IPS-18a (cell line): ENCODE measurements around the gene SOBP.

Experiments used
- H3K27ac ChIP-seq: one replicate; pipeline ENCODE4 v1.5.1; 2013; ENCODE audit warnings: low read length
- H3K27me3 ChIP-seq: one replicate; pipeline ENCODE4 v1.6.1; 2013; ENCODE audit warnings: mild to moderate bottlenecking, low read length; ENCODE audit not compliant: control insufficient read depth, insufficient read depth
- H3K36me3 ChIP-seq: one replicate; pipeline ENCODE4 v1.6.1; 2013; ENCODE audit warnings: low read depth, low read length; ENCODE audit not compliant: control insufficient read depth
- H3K4me1 ChIP-seq: one replicate; pipeline ENCODE4 v1.6.1; 2013; ENCODE audit warnings: low read depth, low read length; ENCODE audit not compliant: control insufficient read depth
- H3K4me3 ChIP-seq: one replicate; pipeline ENCODE4 v1.5.1; 2013; ENCODE audit warnings: low read length
- H3K9ac ChIP-seq: one replicate; pipeline ENCODE4 v1.6.1; 2013; ENCODE audit warnings: mild to moderate bottlenecking, low read length, moderate library complexity
- H3K9me3 ChIP-seq: one replicate; pipeline ENCODE4 v1.6.1; 2013; ENCODE audit warnings: low read depth, low read length; ENCODE audit not compliant: control insufficient read depth

Gene SOBP

DNA sequence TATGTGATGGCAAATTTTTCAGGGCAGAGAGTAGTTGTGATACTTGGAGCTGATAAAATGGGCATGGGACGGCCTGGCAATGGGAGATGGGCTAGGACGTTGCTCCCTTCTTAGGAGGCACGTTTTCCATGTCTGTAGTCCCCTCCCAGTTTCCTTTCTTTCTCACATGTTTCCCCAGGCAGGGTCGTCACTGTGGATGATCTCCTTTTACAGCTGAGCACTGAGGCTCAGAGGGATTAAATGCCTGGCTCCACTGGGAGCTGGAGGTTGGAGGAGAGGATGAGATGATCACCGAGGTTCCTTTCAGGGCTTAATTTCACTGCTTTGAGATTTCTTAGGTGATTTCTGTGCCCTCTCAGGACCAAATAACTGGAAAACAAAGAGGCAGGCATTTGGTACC, 136.7 kb downstream of the SOBP start:
- peaks cover 17% of the 10 kb centered on the region for H3K4me1 ChIP-seq

DNA sequence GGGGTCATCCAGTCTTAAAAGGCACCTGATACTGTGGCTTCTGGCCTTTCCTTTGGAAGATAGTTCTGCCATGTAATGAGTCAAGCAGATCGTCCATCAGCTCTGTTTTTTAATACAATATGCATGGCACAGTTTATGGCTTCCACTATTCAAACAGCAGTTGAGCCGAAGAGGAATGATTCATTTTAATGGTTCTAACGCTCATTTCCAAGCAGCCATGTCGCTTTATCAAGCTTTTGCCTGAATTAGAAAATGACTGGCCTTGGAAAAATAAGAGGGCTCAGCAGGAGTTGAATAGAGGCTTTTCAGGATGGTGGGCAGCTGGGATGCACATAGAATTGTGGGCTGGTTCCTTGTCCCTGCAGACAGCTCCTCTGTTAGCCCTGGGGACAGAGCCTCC, 138.1 kb downstream of the SOBP start:
- H3K27me3 ChIP-seq: no peaks in the 10 kb centered on the region
- H3K9ac ChIP-seq: no peak overlapping the region
- peaks cover 14% of the 10 kb centered on the region for H3K4me1 ChIP-seq
- no peaks in the 10 kb centered on the region for H3K36me3 ChIP-seq
- H3K4me3 ChIP-seq: no peak overlapping the region
- H3K27ac ChIP-seq: no peak overlapping the region
- no peaks in the 10 kb centered on the region for H3K9me3 ChIP-seq

More for the DNA sequence above, 136.7 kb downstream of the SOBP start:
- H3K9me3 ChIP-seq: no peaks in the 10 kb centered on the region
- H3K4me3 ChIP-seq: no peak overlapping the region
- no peak overlapping the region for H3K9ac ChIP-seq
- no peaks in the 10 kb centered on the region for H3K36me3 ChIP-seq
- H3K27me3 ChIP-seq: no peaks in the 10 kb centered on the region
- no peak overlapping the region for H3K27ac ChIP-seq

DNA sequence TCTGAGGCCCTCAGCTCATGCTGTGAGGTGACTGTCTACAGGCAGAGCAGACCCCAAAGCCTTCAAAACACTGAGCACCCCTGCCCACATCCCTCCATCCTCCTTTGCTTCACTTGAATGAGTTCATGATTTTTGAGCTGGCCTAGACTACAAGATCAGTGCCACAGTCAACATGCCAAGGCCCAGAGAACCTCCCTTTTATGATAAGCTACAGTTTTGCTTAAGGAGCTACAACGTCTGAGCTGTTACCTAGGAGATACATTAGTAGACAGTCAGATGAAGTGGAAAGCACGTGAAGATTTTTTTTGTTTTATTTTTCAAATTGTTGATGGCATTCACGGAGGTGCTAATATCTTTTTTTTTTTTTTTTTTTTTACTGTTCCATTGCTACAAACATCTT, 139.0 kb downstream of the SOBP start:
- Histone ChIP-seq H3K27me3 (peaks cover 7% of the 10 kb centered on the region), H3K36me3 (no peaks in the 10 kb centered on the region), H3K4me3 (no peak overlapping the region), H3K9me3 (no peaks in the 10 kb centered on the region), H3K9ac (no peak overlapping the region), H3K4me1 (peaks cover 14% of the 10 kb centered on the region), H3K27ac (no peak overlapping the region)

DNA sequence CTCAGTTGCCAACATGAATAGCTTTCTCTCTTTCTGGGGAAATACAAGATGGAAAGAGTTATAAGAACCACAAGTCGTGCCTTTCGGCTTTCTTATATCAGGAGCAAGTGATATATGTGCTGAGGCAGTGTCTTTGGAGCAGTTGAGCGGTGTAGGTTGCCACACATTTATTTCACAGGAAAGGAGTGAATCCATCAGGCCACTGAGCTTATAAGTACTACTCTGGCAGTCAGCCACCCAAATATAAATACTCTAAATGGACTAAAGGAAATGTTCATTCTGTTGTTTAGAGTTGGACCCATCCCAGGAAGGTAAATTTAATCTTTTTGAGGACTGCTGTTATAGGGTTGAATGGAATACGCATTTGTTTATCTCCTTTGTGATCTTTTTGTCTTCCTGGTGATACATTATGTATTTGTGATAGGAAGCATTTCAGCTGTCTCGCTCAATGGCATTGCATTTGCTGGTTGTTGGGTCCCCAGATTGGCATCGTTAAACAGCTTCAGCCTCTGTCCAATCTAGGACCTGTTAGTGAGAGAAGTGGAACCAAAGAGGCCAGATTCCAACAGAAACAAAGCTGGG, 139.7 kb downstream of the SOBP start:
- Histone ChIP-seq H3K9me3 (no peaks in the 10 kb centered on the region), H3K36me3 (no peaks in the 10 kb centered on the region), H3K27ac (no peak overlapping the region)

DNA sequence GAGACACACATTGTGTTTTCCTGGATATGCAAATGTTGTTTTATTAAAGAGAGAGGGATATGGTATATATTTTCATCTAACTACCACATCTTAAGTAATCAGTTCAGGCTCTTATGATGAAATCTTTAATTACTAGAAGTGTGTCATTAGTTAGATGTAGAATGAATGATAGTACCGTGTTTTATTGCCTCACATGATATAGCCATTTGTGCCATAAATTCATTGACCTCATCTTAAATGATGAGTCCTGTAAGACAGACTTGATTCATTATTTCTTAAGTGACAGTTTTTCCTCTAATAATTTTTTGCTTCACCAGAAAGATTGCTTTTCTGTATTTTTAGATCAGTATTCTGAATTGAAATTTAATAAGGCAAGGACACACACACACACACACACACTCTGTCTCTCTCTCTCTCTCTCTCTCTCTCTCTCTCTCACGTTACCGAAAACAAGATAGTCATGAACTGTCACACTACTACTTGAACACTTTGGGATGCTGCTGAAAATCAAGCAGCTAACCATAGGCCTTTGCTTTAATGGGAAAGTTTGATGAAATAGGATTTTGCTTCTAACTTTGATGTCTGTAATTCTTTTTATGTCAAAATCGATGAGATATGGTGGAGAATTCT, 140.5 kb downstream of the SOBP start:
- H3K9ac ChIP-seq: no peak overlapping the region
- peaks cover 16% of the 10 kb centered on the region for H3K27me3 ChIP-seq
- H3K27ac ChIP-seq: no peak overlapping the region
- peaks cover 12% of the 10 kb centered on the region for H3K4me1 ChIP-seq
- no peaks in the 10 kb centered on the region for H3K36me3 ChIP-seq
- H3K4me3 ChIP-seq: no peak overlapping the region
- no peaks in the 10 kb centered on the region for H3K9me3 ChIP-seq

More for the DNA sequence above, 139.7 kb downstream of the SOBP start:
- Histone ChIP-seq H3K27me3 (peaks cover 11% of the 10 kb centered on the region), H3K4me1 (peaks cover 12% of the 10 kb centered on the region), H3K9ac (no peak overlapping the region), H3K4me3 (no peak overlapping the region)

DNA sequence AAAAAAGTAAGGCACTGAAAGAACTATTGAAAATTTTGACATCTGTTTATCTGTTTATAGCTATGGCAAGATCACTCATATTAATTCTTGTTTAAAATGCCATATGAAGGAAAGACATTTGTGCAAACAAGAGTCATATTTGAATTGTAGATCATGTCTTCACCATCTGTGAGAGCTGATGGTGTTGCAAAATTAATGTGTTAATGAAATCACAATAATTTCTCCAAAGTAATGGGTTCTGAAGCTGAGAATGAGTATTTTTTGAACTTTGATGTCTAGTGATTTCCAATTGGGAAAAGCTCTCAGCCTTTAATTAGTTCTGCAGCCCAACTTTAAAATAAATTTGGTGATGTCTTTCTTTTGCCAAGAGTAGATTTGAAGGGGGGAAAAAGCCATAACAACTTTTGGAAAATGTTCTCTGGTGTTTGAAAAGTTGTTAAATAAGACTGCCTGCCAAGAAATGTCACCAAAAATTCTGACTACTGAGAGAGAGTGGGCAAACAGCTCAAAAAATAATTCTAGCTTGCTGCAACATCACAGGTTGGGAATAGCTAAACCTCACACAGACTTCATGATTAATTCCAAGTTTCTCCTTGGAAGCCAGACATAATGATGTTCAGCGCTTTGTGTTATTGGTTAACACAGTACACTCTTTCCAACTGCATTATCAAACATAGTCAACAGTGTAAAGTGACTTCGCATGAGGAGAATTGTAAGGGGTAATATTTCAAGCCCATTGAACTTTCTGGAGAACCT, 142.6 kb downstream of the SOBP start:
- Histone ChIP-seq H3K9ac (no peak overlapping the region), H3K27me3 (peaks cover 22% of the 10 kb centered on the region), H3K36me3 (no peaks in the 10 kb centered on the region), H3K27ac (no peak overlapping the region), H3K4me1 (peaks cover 10% of the 10 kb centered on the region), H3K9me3 (no peaks in the 10 kb centered on the region), H3K4me3 (no peak overlapping the region)

DNA sequence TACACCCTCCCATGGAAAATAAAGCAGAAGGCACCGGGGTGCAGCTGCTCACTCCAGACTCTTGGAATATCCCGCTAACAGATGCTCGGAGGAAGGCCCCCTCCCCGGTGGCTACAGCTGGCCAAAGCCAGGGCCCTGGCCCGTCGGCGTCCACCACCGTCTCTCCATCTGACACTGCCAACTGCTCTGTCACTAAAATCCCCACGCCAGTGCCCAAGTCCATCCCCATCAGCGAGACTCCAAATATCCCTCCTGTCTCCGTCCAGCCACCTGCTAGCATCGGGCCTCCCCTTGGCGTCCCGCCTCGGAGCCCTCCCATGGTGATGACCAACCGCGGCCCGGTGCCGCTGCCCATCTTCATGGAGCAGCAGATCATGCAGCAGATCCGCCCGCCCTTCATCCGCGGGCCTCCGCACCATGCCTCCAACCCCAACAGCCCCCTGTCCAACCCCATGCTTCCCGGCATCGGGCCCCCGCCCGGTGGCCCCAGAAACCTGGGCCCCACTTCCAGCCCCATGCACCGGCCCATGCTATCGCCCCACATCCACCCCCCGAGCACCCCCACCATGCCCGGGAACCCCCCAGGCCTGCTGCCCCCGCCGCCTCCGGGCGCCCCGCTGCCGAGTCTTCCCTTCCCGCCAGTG, 143.9 kb downstream of the SOBP start:
- Histone ChIP-seq H3K36me3 (no peaks in the 10 kb centered on the region), H3K4me1 (peaks cover 3% of the 10 kb centered on the region), H3K9ac (no peak overlapping the region), H3K9me3 (no peaks in the 10 kb centered on the region), H3K27me3 (peaks cover 22% of the 10 kb centered on the region), H3K4me3 (no peak overlapping the region), H3K27ac (no peak overlapping the region)

DNA sequence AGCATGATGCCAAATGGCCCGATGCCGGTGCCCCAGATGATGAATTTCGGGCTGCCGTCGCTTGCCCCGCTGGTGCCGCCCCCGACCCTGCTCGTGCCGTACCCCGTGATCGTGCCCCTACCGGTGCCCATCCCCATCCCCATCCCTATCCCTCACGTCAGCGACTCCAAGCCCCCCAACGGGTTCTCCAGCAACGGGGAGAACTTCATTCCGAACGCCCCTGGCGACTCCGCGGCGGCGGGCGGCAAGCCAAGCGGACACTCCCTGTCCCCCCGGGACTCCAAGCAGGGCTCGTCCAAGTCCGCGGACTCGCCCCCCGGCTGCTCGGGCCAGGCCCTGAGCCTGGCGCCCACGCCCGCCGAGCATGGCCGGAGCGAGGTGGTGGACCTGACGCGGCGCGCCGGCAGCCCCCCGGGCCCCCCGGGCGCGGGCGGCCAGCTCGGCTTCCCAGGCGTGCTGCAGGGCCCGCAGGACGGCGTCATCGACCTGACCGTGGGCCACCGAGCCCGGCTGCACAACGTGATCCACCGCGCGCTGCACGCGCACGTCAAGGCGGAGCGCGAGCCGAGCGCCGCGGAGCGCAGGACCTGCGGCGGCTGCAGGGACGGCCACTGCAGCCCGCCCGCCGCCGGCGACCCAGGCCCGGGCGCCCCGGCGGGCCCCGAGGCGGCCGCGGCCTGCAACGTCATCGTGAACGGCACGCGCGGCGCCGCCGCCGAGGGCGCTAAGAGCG, 144.6 kb downstream of the SOBP start:
- Histone ChIP-seq H3K36me3 (no peaks in the 10 kb centered on the region), H3K4me3 (no peak overlapping the region), H3K27me3 (peaks cover 22% of the 10 kb centered on the region), H3K27ac (no peak overlapping the region), H3K9ac (no peak overlapping the region), H3K4me1 (no peaks in the 10 kb centered on the region), H3K9me3 (no peaks in the 10 kb centered on the region)

DNA sequence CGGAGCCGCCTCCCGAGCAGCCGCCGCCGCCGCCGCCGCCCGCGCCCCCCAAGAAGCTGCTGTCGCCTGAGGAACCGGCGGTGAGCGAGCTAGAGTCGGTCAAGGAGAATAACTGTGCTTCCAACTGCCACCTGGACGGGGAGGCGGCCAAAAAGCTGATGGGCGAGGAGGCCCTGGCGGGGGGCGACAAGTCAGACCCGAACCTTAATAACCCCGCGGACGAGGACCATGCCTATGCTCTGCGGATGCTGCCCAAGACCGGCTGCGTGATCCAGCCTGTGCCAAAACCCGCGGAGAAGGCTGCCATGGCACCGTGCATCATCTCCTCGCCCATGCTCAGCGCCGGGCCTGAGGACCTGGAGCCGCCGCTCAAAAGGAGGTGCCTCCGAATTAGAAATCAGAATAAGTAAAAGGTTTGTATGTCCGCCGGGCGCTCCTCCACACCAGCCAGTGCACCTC, 145.2 kb downstream of the SOBP start:
- no peak overlapping the region for H3K9ac ChIP-seq
- H3K4me1 ChIP-seq: no peaks in the 10 kb centered on the region
- H3K27me3 ChIP-seq: peaks cover 22% of the 10 kb centered on the region
- no peak overlapping the region for H3K4me3 ChIP-seq
- no peaks in the 10 kb centered on the region for H3K9me3 ChIP-seq
- no peaks in the 10 kb centered on the region for H3K36me3 ChIP-seq
- no peak overlapping the region for H3K27ac ChIP-seq

DNA sequence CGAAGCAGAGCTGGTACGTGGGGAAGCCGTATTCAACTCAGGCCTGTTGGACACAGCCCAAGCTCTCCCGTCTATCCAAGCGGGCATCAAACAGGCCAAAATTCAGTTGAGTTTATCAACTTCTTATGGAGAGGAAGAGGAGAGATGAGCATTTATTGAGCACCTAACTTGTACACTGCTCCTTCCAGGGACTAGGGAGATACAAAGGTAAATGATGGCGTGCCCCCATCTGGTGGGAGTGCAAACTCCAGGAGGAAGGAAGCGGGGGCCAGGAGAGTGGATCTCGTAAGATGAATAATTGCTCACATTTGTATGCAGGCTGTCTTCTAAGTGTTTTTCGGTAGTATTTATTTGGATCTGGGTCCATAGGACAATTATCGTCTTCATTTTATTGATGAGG, 146.6 kb downstream of the SOBP start:
- H3K27me3 ChIP-seq: peaks cover 22% of the 10 kb centered on the region
- H3K4me3 ChIP-seq: no peak overlapping the region
- no peaks in the 10 kb centered on the region for H3K9me3 ChIP-seq
- no peaks in the 10 kb centered on the region for H3K36me3 ChIP-seq
- no peak overlapping the region for H3K27ac ChIP-seq
- no peak overlapping the region for H3K9ac ChIP-seq
- H3K4me1 ChIP-seq: no peaks in the 10 kb centered on the region
